Cerebellar nuclear complex (tissue), 1 donor: ENCODE measurements around the gene B3GLCT.
"Not testable (repeated sequence)": the region's sequence is repeated elsewhere in the genome, so short reads cannot be mapped to it uniquely, and the experiment has no call there.

ENCODE experiments used
- DNase-seq, 2 experiments: peaks; one replicate each; lab custom pipeline; 2025; lab: John Stamatoyannopoulos, UW

Gene B3GLCT

GRCh38 chr13:31184451-31184850 lies 15.3 kb upstream of the B3GLCT start:
- no peak for DNase-seq

GRCh38 chr13:31184981-31185645 lies 14.7 kb upstream of the B3GLCT start:
- no peak for DNase-seq

- DNase-seq = no peak
Observed at GRCh38 chr13:31191748-31192147, 8.0 kb upstream of the B3GLCT start.

GRCh38 chr13:31192306-31192705 lies 7.5 kb upstream of the B3GLCT start:
- DNase-seq = no peak

GRCh38 chr13:31195616-31196015 lies 4.2 kb upstream of the B3GLCT start:
- DNase-seq = no peak

- DNase-seq = no peak
Observed at GRCh38 chr13:31196992-31197391, 2.8 kb upstream of the B3GLCT start.

- no peak for DNase-seq
Observed at GRCh38 chr13:31198519-31198918, 1.3 kb upstream of the B3GLCT start.

- no peak for DNase-seq
Observed at GRCh38 chr13:31199527-31199848, 287 bp upstream of the B3GLCT start.

GRCh38 chr13:31200637-31200971 lies 829 bp downstream of the B3GLCT start:
- DNase-seq = no peak

- no peak for DNase-seq
Observed at GRCh38 chr13:31201341-31202031, 1.7 kb downstream of the B3GLCT start.

GRCh38 chr13:31204592-31204991 lies 4.8 kb downstream of the B3GLCT start:
- no peak for DNase-seq

- no peak for DNase-seq
Observed at GRCh38 chr13:31207661-31208552, 8.1 kb downstream of the B3GLCT start.

- DNase-seq = no peak
Observed at GRCh38 chr13:31208559-31209122, 8.9 kb downstream of the B3GLCT start.

GRCh38 chr13:31209172-31209840 lies 9.5 kb downstream of the B3GLCT start:
- DNase-seq = no peak

- DNase-seq = no peak
Observed at GRCh38 chr13:31209841-31210210, 10.1 kb downstream of the B3GLCT start.

- no peak for DNase-seq
Observed at GRCh38 chr13:31213651-31214289, 14.0 kb downstream of the B3GLCT start.

GRCh38 chr13:31214435-31214834 lies 14.7 kb downstream of the B3GLCT start:
- DNase-seq = no peak

GRCh38 chr13:31216916-31217315 lies 17.1 kb downstream of the B3GLCT start:
- not testable (repeated sequence) for DNase-seq

GRCh38 chr13:31219909-31220598 lies 20.3 kb downstream of the B3GLCT start:
- no peak for DNase-seq

- DNase-seq = no peak
Observed at GRCh38 chr13:31221057-31221456, 21.3 kb downstream of the B3GLCT start.

GRCh38 chr13:31223215-31223614 lies 23.4 kb downstream of the B3GLCT start:
- DNase-seq = no peak
